SK-N-SH (cell line): ENCODE measurements around the gene BAAT. TPM values are rescaled to one million over a fixed set of nuclear protein-coding genes. Genes with fewer than 3 reads are reported as not detected.

Experiments used
- CTCF ChIA-PET: fragments of 300-600, 350-600 bp; formaldehyde crosslinking; extraction: SDS; loops from one replicate; lab custom pipeline; 2021; lab: Yijun Ruan, JAX
- POLR2A ChIA-PET: fragments of 350-600 bp; sonication (Branson Sonifier 250); formaldehyde crosslinking; extraction: SDS; loops from one replicate; lab custom pipeline; 2020; ENCODE audit warnings: antibody characterized with exemption, inconsistent platforms; lab: Yijun Ruan, JAX
- DNase-seq: peaks from one replicate; pipeline ENCODE4 v3.0.0; 2012
- H2AFZ ChIP-seq: fragments of 200-600 bp; sonication (generic); 2 replicates; pipeline ENCODE4 v1.8.1; 2016; ENCODE audit warnings: antibody characterized with exemption, mild to moderate bottlenecking, low read depth
- H3F3A ChIP-seq: fragments of 200-600 bp; sonication (generic); replicated peaks from 2 replicates; pipeline ENCODE3; 2016; ENCODE audit warnings: antibody characterized with exemption, mild to moderate bottlenecking; ENCODE audit not compliant: insufficient read depth
- H3K27ac ChIP-seq, 2 experiments: fragments of 200-500 bp in 1 of 2; fragments of 200-600 bp in 1 of 2; sonication (Bioruptor generic) in 1 of 2; sonication (generic), shearing (Covaris generic) in 1 of 2; 2 replicates each; pipeline versions ENCODE4 v1.5.1 to v1.6.1; 2014 to 2016; ENCODE audit warnings: low read depth in 2 of 2, inconsistent platforms in 1 of 2, low read length in 1 of 2, mild to moderate bottlenecking in 1 of 2, mixed read lengths in 1 of 2
- H3K27me3 ChIP-seq: fragments of 200-600 bp; sonication (generic), shearing (Covaris generic); 2 replicates; pipeline ENCODE4 v1.6.1; 2016; ENCODE audit warnings: mixed run types; ENCODE audit not compliant: insufficient read depth
- H3K36me3 ChIP-seq, 2 experiments: fragments of 200-500 bp in 1 of 2; fragments of 200-600 bp in 1 of 2; sonication (Bioruptor generic) in 1 of 2; sonication (generic) in 1 of 2; replicated peaks in 1 of 2; 2 replicates each; pipeline versions ENCODE3 to v1.5.1; 2014 to 2016; ENCODE audit warnings: low read length in 1 of 2, mild to moderate bottlenecking in 1 of 2; ENCODE audit not compliant: insufficient read depth in 2 of 2, control insufficient read depth in 1 of 2
- H3K4me1 ChIP-seq, 2 experiments: fragments of 200-500 bp in 1 of 2; fragments of 200-600 bp in 1 of 2; sonication (Bioruptor generic) in 1 of 2; sonication (generic), shearing (Covaris generic) in 1 of 2; 2 replicates each; pipeline versions ENCODE4 v1.5.1 to v1.6.1; 2014 to 2016; ENCODE audit warnings: low read depth in 1 of 2, low read length in 1 of 2, mixed run types in 1 of 2; ENCODE audit not compliant: insufficient read depth in 2 of 2, control insufficient read depth in 1 of 2
- H3K4me2 ChIP-seq: fragments of 200-600 bp; sonication (generic), shearing (Covaris generic); 2 replicates; pipeline ENCODE4 v1.6.1; 2017; ENCODE audit warnings: mixed run types
- H3K4me3 ChIP-seq, 2 experiments: fragments of 200-500 bp in 1 of 2; fragments of 200-600 bp in 1 of 2; sonication (Bioruptor generic) in 1 of 2; sonication (generic), shearing (Covaris generic) in 1 of 2; 2 replicates each; pipeline versions ENCODE4 v1.5.1 to v1.8.1; 2014 to 2016; ENCODE audit warnings: low read depth in 2 of 2, inconsistent platforms in 1 of 2, low read length in 1 of 2, mild to moderate bottlenecking in 1 of 2, mixed read lengths in 1 of 2, moderate library complexity in 1 of 2
- H3K79me2 ChIP-seq: fragments of 200-600 bp; sonication (generic); 2 replicates; pipeline ENCODE4 v1.8.1; 2017; ENCODE audit warnings: mild to moderate bottlenecking; ENCODE audit not compliant: insufficient read depth
- H3K9ac ChIP-seq: fragments of 200-600 bp; sonication (generic); 2 replicates; pipeline ENCODE4 v1.6.1; 2017; ENCODE audit warnings: mixed run types
- H3K9me2 ChIP-seq: fragments of 200-600 bp; sonication (generic); 2 replicates; pipeline ENCODE4 v1.6.1; 2017; ENCODE audit warnings: mixed run types
- H3K9me3 ChIP-seq: fragments of 200-600 bp; sonication (generic); 2 replicates; pipeline ENCODE4 v1.6.1; 2017; ENCODE audit warnings: mixed run types, mild to moderate bottlenecking, moderate library complexity
- H4K20me1 ChIP-seq: fragments of 200-600 bp; sonication (generic); 2 replicates; pipeline ENCODE4 v1.6.1; 2017; ENCODE audit warnings: mild to moderate bottlenecking, mixed run types; ENCODE audit not compliant: insufficient read depth
- CHD2 ChIP-seq: fragments of 150-350 bp; IDR thresholded peaks from 2 replicates; pipeline ENCODE4 v1.6.1; 2018; ENCODE audit warnings: low read length; ENCODE audit not compliant: partially characterized antibody
- EP300 ChIP-seq, 2 experiments: IDR thresholded peaks; 2 replicates each; pipeline versions ENCODE4 v1.4.0 to v1.6.1; 2012; ENCODE audit warnings: borderline replicate concordance in 1 of 2, low read depth in 1 of 2, low read length in 1 of 2
- FOSL2 ChIP-seq: IDR thresholded peaks from 2 replicates; pipeline ENCODE4 v1.4.0; 2012; ENCODE audit warnings: low read depth, mild to moderate bottlenecking, moderate library complexity, borderline replicate concordance
- FOXJ3 ChIP-seq: sonication (generic); formaldehyde crosslinking; IDR thresholded peaks from 2 replicates; pipeline ENCODE4 v1.5.1; 2020; ENCODE audit warnings: mild to moderate bottlenecking, missing genetic modification reagents
- GABPA ChIP-seq: IDR thresholded peaks from 2 replicates; pipeline ENCODE4 v1.4.0; 2012; ENCODE audit warnings: low read depth, mild to moderate bottlenecking
- GATA2 ChIP-seq: sonication (generic); formaldehyde crosslinking; IDR thresholded peaks from 2 replicates; pipeline ENCODE4 v1.5.0; 2020; ENCODE audit warnings: mild to moderate bottlenecking, missing genetic modification reagents
- IRF3 ChIP-seq: fragments of 150-350 bp; IDR thresholded peaks from 2 replicates; pipeline ENCODE4 v1.6.1; 2016; ENCODE audit warnings: mild to moderate bottlenecking, low read depth, low read length
- JUND ChIP-seq: IDR thresholded peaks from 2 replicates; pipeline ENCODE4 v1.4.0; 2012
- MEF2A ChIP-seq: IDR thresholded peaks from 2 replicates; pipeline ENCODE4 v1.4.0; 2012; ENCODE audit warnings: low read depth, borderline replicate concordance
- MXI1 ChIP-seq: IDR thresholded peaks from 2 replicates; pipeline ENCODE4 v1.6.1; 2012; ENCODE audit warnings: mild to moderate bottlenecking, low read depth, low read length, improper control_type of control experiment
- NFIC ChIP-seq: IDR thresholded peaks from 2 replicates; pipeline ENCODE4 v1.4.0; 2012; ENCODE audit warnings: borderline replicate concordance
- NRF1 ChIP-seq: IDR thresholded peaks from 2 replicates; pipeline ENCODE4 v1.6.1; 2012; ENCODE audit warnings: low read depth, mild to moderate bottlenecking, low read length
- RFX5 ChIP-seq: IDR thresholded peaks from 2 replicates; pipeline ENCODE4 v1.6.1; 2012; ENCODE audit warnings: mild to moderate bottlenecking, improper control_type of control experiment, low read length
- TAF1 ChIP-seq: IDR thresholded peaks from 2 replicates; pipeline ENCODE4 v1.6.1; 2012; ENCODE audit warnings: low read depth, mild to moderate bottlenecking, low read length, moderate library complexity, borderline replicate concordance
- TCF12 ChIP-seq: IDR thresholded peaks from 2 replicates; pipeline ENCODE4 v1.4.0; 2012
- YY1 ChIP-seq: IDR thresholded peaks from 2 replicates; pipeline ENCODE4 v1.4.0; 2012; ENCODE audit warnings: low read depth, mild to moderate bottlenecking
- WGBS: methylation state at CpG from one replicate; pipeline ENCODE4 v1.1.6; 2017; ENCODE audit warnings: low lambda C conversion rate; 5-methylcytosine and 5-hydroxymethylcytosine counted together
- polyA plus RNA-seq, 3 experiments: library from polyadenylated mRNA; depleted of rRNA; stranded (reverse); fragments of >200 nt; gene quantifications; 2 replicates each; pipeline ENCODE4 v1.2.3, GENCODE V29; 2012
- TF ChIP-seq, protein P1 (sequence below): IDR thresholded peaks from 2 replicates; pipeline ENCODE4 v1.6.1; 2012; ENCODE audit warnings: mild to moderate bottlenecking, low read depth, low read length, moderate library complexity
- TF ChIP-seq, protein P2 (sequence below): IDR thresholded peaks from 2 replicates; pipeline ENCODE4; 2012

The BAAT gene
- polyA plus RNA-seq, 1 of the 3 experiments (the other 2 are of a cell fraction): 0.02 TPM

DNA sequence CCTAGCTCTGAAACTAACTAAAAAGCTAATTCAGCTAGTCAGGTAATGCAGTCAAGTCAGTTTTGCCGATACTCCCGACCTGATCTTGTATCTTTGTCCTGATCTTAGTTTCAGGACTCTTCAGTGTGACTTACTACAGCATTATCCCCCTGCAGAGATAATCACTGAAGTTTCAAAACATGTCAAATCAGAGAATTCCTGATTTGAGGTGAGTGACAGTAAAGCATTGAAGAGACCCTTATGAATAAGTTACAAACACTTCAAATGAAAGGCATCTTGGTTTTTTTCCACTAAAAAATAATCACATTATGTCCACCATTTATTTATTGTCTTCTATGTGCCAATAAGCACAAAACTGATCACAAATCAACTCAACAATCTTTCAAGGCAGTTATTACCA is 47.6 kb downstream of the BAAT start:
- no peak for DNase-seq

GRCh38 chr9:101336091-101336490 is 48.7 kb downstream of the BAAT start:
- POLR2A ChIA-PET: no interaction called here
- no peaks in the 10 kb centered on the region for H3K9me3 ChIP-seq
- H3K4me3 ChIP-seq: no peak overlapping the region
- no peak for DNase-seq
- H3K27ac ChIP-seq: no peak overlapping the region
- H3K4me2 ChIP-seq: no peak overlapping the region
- H3K9ac ChIP-seq: no peak overlapping the region
- H3K79me2 ChIP-seq: no peaks in the 10 kb centered on the region
- H3K36me3 ChIP-seq: no peaks in the 10 kb centered on the region
- H3K27me3 ChIP-seq: no peaks in the 10 kb centered on the region
- H2AFZ ChIP-seq: no peak overlapping the region
- TF ChIP-seq FOXJ3 (CRISPR knock-in tag) (no peak), IRF3 (no peak), EP300 (IDR thresholded peaks at IDR 0.05; ENCODE audit: borderline replicate concordance in 1 of 2, low read depth in 1 of 2, low read length in 1 of 2) (no peak), MEF2A (no peak), MXI1 (no peak), TCF12 (no peak), GATA2 (no peak), FOSL2 (no peak), JUND (no peak), CHD2 (no peak), YY1 (no peak), RFX5 (no peak)
- TF ChIP-seq, protein P1, sequence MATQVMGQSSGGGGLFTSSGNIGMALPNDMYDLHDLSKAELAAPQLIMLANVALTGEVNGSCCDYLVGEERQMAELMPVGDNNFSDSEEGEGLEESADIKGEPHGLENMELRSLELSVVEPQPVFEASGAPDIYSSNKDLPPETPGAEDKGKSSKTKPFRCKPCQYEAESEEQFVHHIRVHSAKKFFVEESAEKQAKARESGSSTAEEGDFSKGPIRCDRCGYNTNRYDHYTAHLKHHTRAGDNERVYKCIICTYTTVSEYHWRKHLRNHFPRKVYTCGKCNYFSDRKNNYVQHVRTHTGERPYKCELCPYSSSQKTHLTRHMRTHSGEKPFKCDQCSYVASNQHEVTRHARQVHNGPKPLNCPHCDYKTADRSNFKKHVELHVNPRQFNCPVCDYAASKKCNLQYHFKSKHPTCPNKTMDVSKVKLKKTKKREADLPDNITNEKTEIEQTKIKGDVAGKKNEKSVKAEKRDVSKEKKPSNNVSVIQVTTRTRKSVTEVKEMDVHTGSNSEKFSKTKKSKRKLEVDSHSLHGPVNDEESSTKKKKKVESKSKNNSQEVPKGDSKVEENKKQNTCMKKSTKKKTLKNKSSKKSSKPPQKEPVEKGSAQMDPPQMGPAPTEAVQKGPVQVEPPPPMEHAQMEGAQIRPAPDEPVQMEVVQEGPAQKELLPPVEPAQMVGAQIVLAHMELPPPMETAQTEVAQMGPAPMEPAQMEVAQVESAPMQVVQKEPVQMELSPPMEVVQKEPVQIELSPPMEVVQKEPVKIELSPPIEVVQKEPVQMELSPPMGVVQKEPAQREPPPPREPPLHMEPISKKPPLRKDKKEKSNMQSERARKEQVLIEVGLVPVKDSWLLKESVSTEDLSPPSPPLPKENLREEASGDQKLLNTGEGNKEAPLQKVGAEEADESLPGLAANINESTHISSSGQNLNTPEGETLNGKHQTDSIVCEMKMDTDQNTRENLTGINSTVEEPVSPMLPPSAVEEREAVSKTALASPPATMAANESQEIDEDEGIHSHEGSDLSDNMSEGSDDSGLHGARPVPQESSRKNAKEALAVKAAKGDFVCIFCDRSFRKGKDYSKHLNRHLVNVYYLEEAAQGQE: no peak
- TF ChIP-seq, protein P2, sequence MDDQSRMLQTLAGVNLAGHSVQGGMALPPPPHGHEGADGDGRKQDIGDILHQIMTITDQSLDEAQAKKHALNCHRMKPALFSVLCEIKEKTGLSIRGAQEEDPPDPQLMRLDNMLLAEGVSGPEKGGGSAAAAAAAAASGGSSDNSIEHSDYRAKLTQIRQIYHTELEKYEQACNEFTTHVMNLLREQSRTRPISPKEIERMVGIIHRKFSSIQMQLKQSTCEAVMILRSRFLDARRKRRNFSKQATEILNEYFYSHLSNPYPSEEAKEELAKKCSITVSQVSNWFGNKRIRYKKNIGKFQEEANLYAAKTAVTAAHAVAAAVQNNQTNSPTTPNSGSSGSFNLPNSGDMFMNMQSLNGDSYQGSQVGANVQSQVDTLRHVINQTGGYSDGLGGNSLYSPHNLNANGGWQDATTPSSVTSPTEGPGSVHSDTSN: no peak
- H3K9me2 ChIP-seq: no peaks in the 10 kb centered on the region
- CTCF ChIA-PET: interaction anchor here (0.7 to 1.5 kb wide), 2 partner anchors 8 to 20 kb away, joined by 4 read pairs; no protein-coding TSS in a partner anchor
- no peaks in the 10 kb centered on the region for H4K20me1 ChIP-seq
- H3F3A ChIP-seq: no peaks in the 10 kb centered on the region
- no peaks in the 10 kb centered on the region for H3K4me1 ChIP-seq

More for the DNA sequence above, 47.6 kb downstream of the BAAT start:
- H4K20me1 ChIP-seq: no peaks in the 10 kb centered on the region
- TF ChIP-seq TAF1 (no peak), CHD2 (no peak), TCF12 (no peak), YY1 (no peak), FOSL2 (no peak), NFIC (no peak), GABPA (no peak), NRF1 (no peak)
- H3K9ac ChIP-seq: no peak overlapping the region
- no peak overlapping the region for H2AFZ ChIP-seq
- H3K36me3 ChIP-seq: no peaks in the 10 kb centered on the region
- H3K27me3 ChIP-seq: no peaks in the 10 kb centered on the region
- no peaks in the 10 kb centered on the region for H3F3A ChIP-seq
- H3K27ac ChIP-seq: no peak overlapping the region
- H3K4me3 ChIP-seq: no peak overlapping the region
- no peaks in the 10 kb centered on the region for H3K79me2 ChIP-seq
- no peaks in the 10 kb centered on the region for H3K9me2 ChIP-seq
- no peaks in the 10 kb centered on the region for H3K4me1 ChIP-seq
- ChIA-PET CTCF (interaction anchor here (1.2 kb wide), 1 partner anchor 26 kb away, joined by 3 read pairs; no protein-coding TSS in a partner anchor), POLR2A (no interaction called here)
- no peaks in the 10 kb centered on the region for H3K9me3 ChIP-seq
- H3K4me2 ChIP-seq: no peak overlapping the region
- WGBS: 11% methylated on average over 2 of the region's 2 CpGs
